Neural cell (in vitro differentiated cells): ENCODE measurements around the gene CTXND1.

Experiments used
- EP300 ChIP-seq: fragments of 450-650 bp; conservative IDR thresholded peaks from 2 replicates; pipeline ENCODE4 v1.6.1; 2014; ENCODE audit warnings: antibody characterized with exemption, mild to moderate bottlenecking, moderate library complexity; ENCODE audit not compliant: poor library complexity, severe bottlenecking
- EZH2 ChIP-seq: fragments of 200-600, 300-800 bp; shearing (Covaris generic), sonication (generic); IDR thresholded peaks from 2 replicates; pipeline ENCODE4 v1.6.1; 2014; ENCODE audit warnings: antibody characterized with exemption, low read length, borderline replicate concordance, mild to moderate bottlenecking; ENCODE audit not compliant: insufficient read depth, poor library complexity, severe bottlenecking
- POLR2AphosphoS5 ChIP-seq: IDR thresholded peaks from 2 replicates; pipeline ENCODE4 v1.6.1; 2012
- TF ChIP-seq, protein P1 (sequence below): fragments of 450-650 bp; IDR thresholded peaks from 2 replicates; pipeline ENCODE4 v1.5.1; 2014; ENCODE audit warnings: antibody characterized with exemption, mild to moderate bottlenecking, moderate library complexity; ENCODE audit not compliant: poor library complexity, severe bottlenecking

DNA sequence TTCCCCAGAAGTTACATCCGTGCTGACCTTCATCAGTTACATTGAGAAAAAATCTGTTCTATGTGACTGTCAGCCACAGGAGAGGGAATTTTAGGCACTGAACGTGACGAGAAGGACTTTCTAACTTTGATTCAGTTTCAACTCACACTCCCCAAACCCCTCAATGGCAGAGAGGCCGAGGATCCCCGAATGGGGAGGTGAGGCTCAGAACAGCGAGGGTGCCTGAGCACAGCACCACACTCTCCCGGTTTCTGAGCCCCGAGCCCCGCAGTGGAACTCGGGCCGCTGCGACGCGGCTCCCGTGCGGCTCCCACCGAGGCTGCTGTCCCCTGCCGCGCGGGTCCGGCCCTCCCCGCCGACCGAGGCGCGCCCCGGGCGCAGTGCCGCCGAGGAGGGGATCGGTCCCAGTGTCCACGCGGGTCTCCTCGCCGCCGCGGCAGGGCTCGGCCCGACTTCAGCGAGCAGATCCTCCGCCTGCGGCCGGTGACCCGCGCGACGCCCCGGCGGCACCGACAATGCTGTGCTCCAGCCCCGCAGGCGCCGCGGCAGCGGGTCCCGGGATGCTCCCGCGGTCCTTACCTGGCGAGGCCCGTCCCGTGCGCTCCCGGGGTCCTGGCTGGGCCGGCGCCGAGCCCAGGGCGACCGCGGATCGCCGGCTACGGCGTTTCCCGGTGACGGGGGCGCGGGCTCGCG lies 439 bp downstream of the CTXND1 start:
- TF ChIP-seq, protein P1, sequence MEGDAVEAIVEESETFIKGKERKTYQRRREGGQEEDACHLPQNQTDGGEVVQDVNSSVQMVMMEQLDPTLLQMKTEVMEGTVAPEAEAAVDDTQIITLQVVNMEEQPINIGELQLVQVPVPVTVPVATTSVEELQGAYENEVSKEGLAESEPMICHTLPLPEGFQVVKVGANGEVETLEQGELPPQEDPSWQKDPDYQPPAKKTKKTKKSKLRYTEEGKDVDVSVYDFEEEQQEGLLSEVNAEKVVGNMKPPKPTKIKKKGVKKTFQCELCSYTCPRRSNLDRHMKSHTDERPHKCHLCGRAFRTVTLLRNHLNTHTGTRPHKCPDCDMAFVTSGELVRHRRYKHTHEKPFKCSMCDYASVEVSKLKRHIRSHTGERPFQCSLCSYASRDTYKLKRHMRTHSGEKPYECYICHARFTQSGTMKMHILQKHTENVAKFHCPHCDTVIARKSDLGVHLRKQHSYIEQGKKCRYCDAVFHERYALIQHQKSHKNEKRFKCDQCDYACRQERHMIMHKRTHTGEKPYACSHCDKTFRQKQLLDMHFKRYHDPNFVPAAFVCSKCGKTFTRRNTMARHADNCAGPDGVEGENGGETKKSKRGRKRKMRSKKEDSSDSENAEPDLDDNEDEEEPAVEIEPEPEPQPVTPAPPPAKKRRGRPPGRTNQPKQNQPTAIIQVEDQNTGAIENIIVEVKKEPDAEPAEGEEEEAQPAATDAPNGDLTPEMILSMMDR, result no peak
- TF ChIP-seq EZH2 (no peak), EP300 (no peak), POLR2AphosphoS5 (peak; percentile 3)
